ENCODE results near the gene CCDC51. TPM values are rescaled to one million over a fixed set of nuclear protein-coding genes. Genes with fewer than 3 reads are reported as not detected.

The CCDC51 gene
- polyA plus RNA-seq, 1 donor (not counting 4 experiments of a cell fraction or from before 2014, with no cell fraction given) = 27.9 TPM

DNA sequence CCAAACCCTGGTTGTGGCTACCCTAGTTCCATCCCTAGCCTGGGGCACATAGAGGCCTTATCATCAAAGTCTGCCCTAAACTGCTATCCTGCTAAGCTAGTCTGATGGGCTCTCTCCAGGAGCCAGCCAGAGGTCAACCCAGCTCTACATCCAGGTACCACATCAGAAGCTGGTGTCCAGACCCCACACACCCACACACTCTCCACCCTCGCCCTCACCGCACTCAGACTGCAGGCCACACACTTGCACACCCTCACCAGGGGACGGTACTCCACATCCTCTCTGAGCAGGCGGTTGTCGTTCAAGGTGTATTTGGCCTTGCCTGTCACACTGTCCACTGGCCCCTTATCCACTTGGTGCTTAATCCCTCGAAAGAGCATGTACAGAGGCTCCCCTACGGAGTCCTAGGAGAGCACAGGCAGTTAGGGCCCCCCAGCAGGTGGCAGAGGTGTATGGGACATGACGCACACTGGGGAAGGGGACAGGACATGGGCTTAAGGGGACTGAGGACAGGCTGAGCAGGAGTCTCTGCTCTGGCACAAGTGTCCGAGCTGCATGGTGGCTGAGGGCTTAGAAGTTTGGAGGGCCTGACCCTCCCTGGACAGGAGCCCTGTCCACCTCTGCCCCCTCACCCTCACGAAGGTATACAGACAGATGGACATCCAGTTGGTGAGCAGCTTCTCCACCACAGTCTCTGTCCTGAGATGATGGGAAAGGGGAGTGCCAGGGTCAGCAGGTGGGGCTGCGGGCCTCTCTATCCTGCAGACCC is 28.1 kb downstream of the CCDC51 start:
- peaks cover 3% of the 10 kb centered on the region for H3K9me1 ChIP-seq (ENCODE audit: control insufficient read depth, extremely low read depth, insufficient read depth, low read length)
- DNase-seq (ENCODE audit: low read depth, low spot score) (no peak), FAIRE-seq (no peak)
- peaks cover 62 to 89% of the 10 kb centered on the region in 2 experiments for H3K36me3 ChIP-seq (ENCODE audit: control insufficient read depth in 2 of 2, extremely low read depth in 1 of 2, insufficient read depth in 2 of 2, low read length in 2 of 2)
- no peak overlapping the region for H3K4me3 ChIP-seq (ENCODE audit: control insufficient read depth in 2 of 3, extremely low read depth in 1 of 3, insufficient read depth in 2 of 3, low read depth in 1 of 3, low read length in 3 of 3)
- no peaks in the 10 kb centered on the region for H3K79me2 ChIP-seq (ENCODE audit: control insufficient read depth, insufficient read depth, low read length)
- peaks cover 12% of the 10 kb centered on the region for H3K4me1 ChIP-seq (ENCODE audit: control insufficient read depth, extremely low read depth, insufficient read depth, low read length)
- H4K20me1 ChIP-seq (ENCODE audit: control insufficient read depth, extremely low read depth, insufficient read depth, low read length) = peaks cover 10% of the 10 kb centered on the region
- H3K9ac ChIP-seq (ENCODE audit: control insufficient read depth, extremely low read depth, insufficient read depth, low read length) = no peak overlapping the region
- H3K27me3 ChIP-seq (ENCODE audit: control insufficient read depth, extremely low read depth, insufficient read depth, low read length) = no peaks in the 10 kb centered on the region
- TF ChIP-seq CTCF (optimal IDR thresholded peaks at IDR 0.05 in 1 of 3, IDR thresholded peaks at IDR 0.05 in 1 of 3, conservative IDR thresholded peaks at IDR 0.05 in 1 of 3; ENCODE audit: extremely low read depth in 1 of 3, insufficient read depth in 2 of 3, low read length in 3 of 3) = no peak
- no peak for TF ChIP-seq EZH2 (IDR thresholded peaks at IDR 0.05; ENCODE audit: low read length)
- no peak overlapping the region for H3K4me2 ChIP-seq (ENCODE audit: control insufficient read depth, extremely low read depth, insufficient read depth, low read depth, low read length)
- dilution Hi-C loops (cut with MboI; ENCODE audit: extremely low pct_ligation_motif_present, low sequenced_read_pairs) = no loop called here
- H3K27ac ChIP-seq (ENCODE audit: control insufficient read depth, insufficient read depth, low read length) = no peak overlapping the region
- no peaks in the 10 kb centered on the region for H3K9me3 ChIP-seq (ENCODE audit: control insufficient read depth, low read depth, low read length)
- no peak overlapping the region for H2AFZ ChIP-seq (ENCODE audit: control insufficient read depth, low read length)

- H3K4me3 ChIP-seq (ENCODE audit: control insufficient read depth in 2 of 3, extremely low read depth in 1 of 3, insufficient read depth in 2 of 3, low read depth in 1 of 3, low read length in 3 of 3) = no peak overlapping the region
- no peak overlapping the region for H3K4me2 ChIP-seq (ENCODE audit: control insufficient read depth, extremely low read depth, insufficient read depth, low read depth, low read length)
- dilution Hi-C loops (cut with MboI; ENCODE audit: extremely low pct_ligation_motif_present, low sequenced_read_pairs) = no loop called here
- TF ChIP-seq CTCF (optimal IDR thresholded peaks at IDR 0.05 in 1 of 3, IDR thresholded peaks at IDR 0.05 in 1 of 3, conservative IDR thresholded peaks at IDR 0.05 in 1 of 3; ENCODE audit: extremely low read depth in 1 of 3, insufficient read depth in 2 of 3, low read length in 3 of 3) (no peak), EZH2 (IDR thresholded peaks at IDR 0.05; ENCODE audit: low read length) (no peak)
- H3K36me3 ChIP-seq (ENCODE audit: control insufficient read depth in 2 of 2, extremely low read depth in 1 of 2, insufficient read depth in 2 of 2, low read length in 2 of 2) = peaks cover 66 to 93% of the 10 kb centered on the region in 2 experiments
- DNase-seq (ENCODE audit: low read depth, low spot score) (no peak), FAIRE-seq (no peak)
- no peaks in the 10 kb centered on the region for H3K27me3 ChIP-seq (ENCODE audit: control insufficient read depth, extremely low read depth, insufficient read depth, low read length)
- H4K20me1 ChIP-seq (ENCODE audit: control insufficient read depth, extremely low read depth, insufficient read depth, low read length) = peaks cover 10% of the 10 kb centered on the region
- peaks cover 12% of the 10 kb centered on the region for H3K4me1 ChIP-seq (ENCODE audit: control insufficient read depth, extremely low read depth, insufficient read depth, low read length)
- H3K9me3 ChIP-seq (ENCODE audit: control insufficient read depth, low read depth, low read length) = no peaks in the 10 kb centered on the region
- no peak overlapping the region for H3K27ac ChIP-seq (ENCODE audit: control insufficient read depth, insufficient read depth, low read length)
- peaks cover 3% of the 10 kb centered on the region for H3K9me1 ChIP-seq (ENCODE audit: control insufficient read depth, extremely low read depth, insufficient read depth, low read length)
- H3K9ac ChIP-seq (ENCODE audit: control insufficient read depth, extremely low read depth, insufficient read depth, low read length) = no peak overlapping the region
- no peaks in the 10 kb centered on the region for H3K79me2 ChIP-seq (ENCODE audit: control insufficient read depth, insufficient read depth, low read length)
- H2AFZ ChIP-seq (ENCODE audit: control insufficient read depth, low read length) = no peak overlapping the region
Measured at GRCh38 chr3:48411041-48411588, 28.8 kb downstream of the CCDC51 start.

Measured in keratinocyte (primary cell).